ENCODE measurements around the gene SAMD13.

The SAMD13 gene

GRCh38 chr1:84370831-84371394, 69.4 kb downstream of the SAMD13 start:
- no peak for DNase-seq (ENCODE audit: low read depth, low spot score)

- no peak for DNase-seq (ENCODE audit: low read depth, low spot score)
Observed at GRCh38 chr1:84373436-84374141, 72.1 kb downstream of the SAMD13 start.

- no peak for DNase-seq (ENCODE audit: low read depth, low spot score)
Observed at GRCh38 chr1:84374991-84375696, 73.6 kb downstream of the SAMD13 start.

- no peak for DNase-seq (ENCODE audit: low read depth, low spot score)
Observed at GRCh38 chr1:84376000-84376910, 74.7 kb downstream of the SAMD13 start.

GRCh38 chr1:84377480-84378095, 76.1 kb downstream of the SAMD13 start:
- no peak for DNase-seq (ENCODE audit: low read depth, low spot score)

DNA sequence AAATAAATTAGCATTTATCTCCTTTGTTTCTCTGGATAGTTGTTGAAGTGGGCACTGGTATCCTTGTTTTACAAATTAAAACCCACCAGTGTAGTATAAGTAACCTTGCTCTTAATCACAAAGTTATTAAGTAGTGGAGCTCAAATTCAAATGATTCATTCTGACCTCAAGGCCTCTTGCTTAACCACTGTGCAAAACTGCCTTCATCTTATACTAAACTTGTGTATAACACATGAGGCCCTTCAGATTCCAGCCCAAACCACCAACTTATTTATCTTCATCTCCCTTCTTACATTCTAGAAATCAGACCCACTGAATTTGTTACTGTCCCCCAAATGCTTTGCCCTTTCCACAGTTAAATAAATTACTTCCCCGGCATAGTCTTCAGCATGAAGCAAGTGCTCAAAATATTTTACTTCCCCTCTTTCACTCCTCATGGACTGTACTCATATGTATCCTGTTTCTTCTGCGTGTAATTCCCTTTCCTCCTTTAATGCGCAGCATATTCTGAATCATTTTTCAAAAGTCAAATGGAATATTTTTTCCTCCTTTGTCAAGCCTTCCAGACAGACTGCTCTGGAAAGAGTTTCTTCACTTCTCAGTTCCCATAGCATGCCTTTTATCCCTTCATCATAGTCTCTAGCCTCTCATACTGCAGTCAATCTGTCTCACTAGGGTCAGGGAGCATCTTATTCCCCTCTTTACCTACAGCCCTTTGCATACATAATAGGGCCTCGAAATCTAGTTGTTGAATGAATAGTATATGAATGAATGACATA, 77.8 kb downstream of the SAMD13 start:
- DNase-seq (ENCODE audit: low read depth, low spot score): no peak

DNA sequence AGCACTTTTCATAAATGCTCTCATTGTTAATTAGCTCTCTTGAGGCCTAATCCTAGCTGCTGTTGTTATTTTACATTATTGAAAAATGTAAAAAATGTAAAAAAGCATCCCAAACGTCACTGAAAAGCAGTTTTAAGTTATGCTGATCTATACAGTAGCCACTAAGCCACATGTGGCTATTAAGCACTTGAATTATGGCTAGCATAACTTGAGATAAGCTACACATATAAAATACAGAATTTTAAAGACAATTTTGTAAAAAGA, 78.3 kb downstream of the SAMD13 start:
- DNase-seq (ENCODE audit: low read depth, low spot score): no peak

- DNase-seq (ENCODE audit: low read depth, low spot score): no peak
Observed at GRCh38 chr1:84382127-84382526, 80.6 kb downstream of the SAMD13 start.

GRCh38 chr1:84385347-84385746, 83.8 kb downstream of the SAMD13 start:
- no peak for DNase-seq (ENCODE audit: low read depth, low spot score)

DNA sequence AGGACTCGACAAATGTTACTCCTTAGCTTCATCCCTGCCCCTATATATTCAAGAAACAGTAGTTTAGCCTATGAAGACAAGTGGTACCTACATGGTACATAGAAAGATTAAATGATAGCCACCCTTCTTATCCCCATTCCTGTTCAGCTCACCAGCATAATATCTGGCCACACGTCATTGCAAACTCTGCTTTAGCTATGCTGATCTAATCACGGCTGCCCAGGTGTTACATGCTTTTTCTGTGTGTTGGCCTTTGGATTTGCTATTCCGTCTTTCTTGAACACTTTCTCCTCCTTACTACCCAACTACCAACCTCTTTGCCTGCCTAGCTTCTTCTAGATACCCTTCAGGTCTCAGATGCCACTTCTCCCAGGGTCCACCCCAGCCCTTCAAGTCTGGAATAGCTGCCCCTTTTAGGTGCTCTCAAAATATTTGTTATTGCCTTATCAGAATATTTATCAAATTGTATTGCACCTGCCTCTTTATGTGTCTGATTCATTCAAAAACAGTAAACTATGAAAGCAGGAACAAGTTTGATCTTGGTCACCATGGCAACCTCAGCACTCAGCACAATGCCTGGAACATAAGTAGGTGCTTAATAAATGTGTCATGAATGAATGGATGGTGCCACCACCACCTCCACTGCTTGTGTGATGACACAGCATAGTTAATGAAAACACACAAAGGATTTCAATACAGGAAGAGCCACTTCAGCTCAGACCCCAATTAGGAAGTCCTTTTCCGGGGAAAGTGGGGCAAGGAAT, 85.4 kb downstream of the SAMD13 start:
- DNase-seq (ENCODE audit: low read depth, low spot score): no peak

DNA sequence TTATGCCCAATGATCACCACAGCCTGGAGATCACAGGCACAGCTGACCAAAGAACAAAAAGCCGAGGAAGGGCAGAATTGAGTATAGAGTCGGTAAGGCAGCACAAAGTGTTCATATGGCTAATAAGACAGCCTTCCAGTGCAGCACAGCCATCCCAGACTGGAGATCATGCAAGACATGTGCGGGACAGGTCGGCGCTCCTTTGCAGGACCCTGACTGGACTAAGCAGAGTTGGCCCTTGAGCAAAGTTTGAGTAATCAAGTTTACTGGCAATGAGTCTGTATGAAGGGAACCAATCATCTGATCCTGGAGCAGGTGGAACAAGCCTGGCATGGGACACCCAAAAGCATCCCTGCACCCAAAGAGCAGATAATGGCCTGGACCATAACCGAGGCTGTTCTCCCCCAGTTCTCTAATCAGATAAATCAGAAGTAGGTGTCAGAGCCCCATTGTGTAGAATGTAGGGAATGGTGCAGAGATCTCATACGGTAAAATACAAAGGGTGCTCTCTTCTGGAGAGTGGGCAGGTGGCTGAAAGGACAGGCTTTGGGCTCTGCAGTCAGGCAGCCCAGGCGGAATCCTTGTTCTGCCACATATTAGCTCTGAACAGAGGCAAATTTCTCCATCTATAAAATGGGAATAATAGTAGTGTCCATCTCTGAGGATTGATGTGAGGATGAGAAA, 86.1 kb downstream of the SAMD13 start:
- DNase-seq (ENCODE audit: low read depth, low spot score): no peak

- DNase-seq (ENCODE audit: low read depth, low spot score): no peak
Observed at GRCh38 chr1:84390226-84390625, 88.7 kb downstream of the SAMD13 start.

GRCh38 chr1:84398175-84399155, 97.0 kb downstream of the SAMD13 start, which contains the start of gene DNASE2B:
TSS of gene DNASE2B (plus strand) at chr1:84398484. CDS start at chr1:84398565, 81 bp downstream.
- DNase-seq (ENCODE audit: low read depth, low spot score): no peak
